GM21381 (cell line): ENCODE measurements around the gene EEPD1.
A peak's percentile ranks its signal among the peaks of the same experiment; 100 is the strongest.

Experiments used
- ATAC-seq: cut with Tn5 transposase; IDR thresholded peaks from one replicate; pipeline ENCODE4 v1.9.1; 2021; ENCODE audit warnings: mild to moderate bottlenecking, moderate library complexity; ENCODE audit not compliant: unreplicated experiment

EEPD1 gene

GRCh38 chr7:36278069-36278619 lies 125.1 kb downstream of the EEPD1 start:
- ATAC-seq, result no peak

DNA sequence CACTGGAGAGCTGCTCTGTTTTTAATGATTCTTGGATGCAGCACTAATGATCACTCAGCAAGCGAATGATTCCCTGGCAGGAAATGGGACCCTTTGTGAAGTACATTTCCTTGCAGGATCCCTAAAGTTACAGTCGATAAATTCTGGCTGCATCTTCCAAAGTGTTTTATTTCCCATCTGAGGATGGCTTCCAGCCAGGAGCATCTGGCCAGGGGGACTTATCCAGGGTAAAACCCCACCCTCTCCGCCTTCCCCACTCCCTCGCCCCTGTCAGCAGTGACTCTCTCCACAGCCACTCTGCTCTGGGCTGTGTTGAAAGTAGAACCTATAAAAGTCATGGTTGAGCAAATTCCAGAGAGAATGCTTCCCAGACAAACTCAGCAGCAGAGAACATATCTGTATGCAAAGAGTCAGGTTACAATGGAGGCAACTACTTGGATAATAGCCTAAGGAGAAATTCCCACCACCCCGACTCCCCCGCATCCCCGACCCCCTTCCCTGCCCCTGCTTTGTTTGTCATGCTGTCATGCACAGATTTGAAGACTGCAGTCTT lies 125.6 kb downstream of the EEPD1 start:
- ATAC-seq, result no peak

GRCh38 chr7:36279200-36279925 lies 126.3 kb downstream of the EEPD1 start:
- peak; percentile 71 for ATAC-seq

GRCh38 chr7:36279926-36280315 lies 126.9 kb downstream of the EEPD1 start:
- no peak for ATAC-seq

- ATAC-seq, result no peak
These were observed 128.1 kb downstream of the EEPD1 start for GRCh38 chr7:36280840-36281812.

GRCh38 chr7:36281945-36282717 lies 129.1 kb downstream of the EEPD1 start:
- no peak for ATAC-seq

GRCh38 chr7:36283181-36283580 lies 130.1 kb downstream of the EEPD1 start:
- ATAC-seq, result no peak

- ATAC-seq, result peak; percentile 50
These were observed 130.7 kb downstream of the EEPD1 start for GRCh38 chr7:36283711-36284130.

DNA sequence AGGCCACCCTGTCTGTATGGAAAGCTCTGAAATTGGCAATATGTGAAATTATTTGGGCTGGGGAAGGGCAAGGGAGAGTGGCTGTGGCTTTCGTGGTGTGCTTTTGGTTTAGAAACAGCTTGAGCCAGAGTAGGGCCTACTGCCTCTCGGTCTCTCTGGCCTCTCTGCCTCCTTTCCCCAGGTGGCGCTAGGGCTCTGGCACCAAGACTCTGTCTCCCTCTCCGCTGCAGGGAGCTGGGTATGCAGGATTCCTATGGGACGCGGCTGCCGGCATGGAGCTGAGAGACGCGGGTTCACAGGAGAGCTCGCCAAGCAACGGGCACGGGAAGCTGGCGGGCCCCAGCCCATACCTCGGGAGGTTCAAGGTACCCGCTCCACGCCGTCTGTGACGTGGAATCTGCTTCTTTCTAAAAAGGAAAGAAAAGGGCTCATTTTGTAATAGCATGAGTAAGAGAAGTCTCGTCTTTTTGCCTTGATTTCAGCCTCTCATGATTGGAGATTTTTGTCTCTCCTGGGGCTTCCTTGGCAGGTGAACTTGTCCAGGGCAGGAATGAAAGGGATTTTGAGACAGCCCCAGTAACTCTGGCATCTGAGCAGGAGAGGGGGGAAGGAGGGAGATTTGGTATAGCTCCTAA lies 131.5 kb downstream of the EEPD1 start:
- ATAC-seq, result no peak

GRCh38 chr7:36285276-36285675 lies 132.2 kb downstream of the EEPD1 start:
- ATAC-seq, result no peak

DNA sequence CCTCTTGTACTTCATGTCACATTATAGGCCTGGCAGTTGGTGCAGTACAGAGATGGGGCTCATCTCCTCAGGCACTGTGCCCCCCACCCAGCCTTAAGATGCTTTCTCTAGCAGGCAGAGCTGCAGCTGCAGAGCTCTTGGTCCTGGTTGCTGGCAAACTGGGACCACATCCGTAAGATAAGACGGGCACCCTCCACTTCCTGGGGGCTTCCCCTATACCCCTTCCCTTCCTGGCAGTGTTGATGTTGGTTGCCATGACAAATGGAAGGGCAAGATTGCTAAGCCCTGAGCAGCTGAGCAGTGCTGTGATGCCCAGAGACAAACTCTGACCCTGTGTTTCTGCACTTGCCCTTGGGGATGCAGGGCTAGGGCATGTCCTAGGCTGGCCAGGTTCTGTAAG lies 133.2 kb downstream of the EEPD1 start:
- no peak for ATAC-seq

- no peak for ATAC-seq
These were observed 133.6 kb downstream of the EEPD1 start for GRCh38 chr7:36286688-36287087.

DNA sequence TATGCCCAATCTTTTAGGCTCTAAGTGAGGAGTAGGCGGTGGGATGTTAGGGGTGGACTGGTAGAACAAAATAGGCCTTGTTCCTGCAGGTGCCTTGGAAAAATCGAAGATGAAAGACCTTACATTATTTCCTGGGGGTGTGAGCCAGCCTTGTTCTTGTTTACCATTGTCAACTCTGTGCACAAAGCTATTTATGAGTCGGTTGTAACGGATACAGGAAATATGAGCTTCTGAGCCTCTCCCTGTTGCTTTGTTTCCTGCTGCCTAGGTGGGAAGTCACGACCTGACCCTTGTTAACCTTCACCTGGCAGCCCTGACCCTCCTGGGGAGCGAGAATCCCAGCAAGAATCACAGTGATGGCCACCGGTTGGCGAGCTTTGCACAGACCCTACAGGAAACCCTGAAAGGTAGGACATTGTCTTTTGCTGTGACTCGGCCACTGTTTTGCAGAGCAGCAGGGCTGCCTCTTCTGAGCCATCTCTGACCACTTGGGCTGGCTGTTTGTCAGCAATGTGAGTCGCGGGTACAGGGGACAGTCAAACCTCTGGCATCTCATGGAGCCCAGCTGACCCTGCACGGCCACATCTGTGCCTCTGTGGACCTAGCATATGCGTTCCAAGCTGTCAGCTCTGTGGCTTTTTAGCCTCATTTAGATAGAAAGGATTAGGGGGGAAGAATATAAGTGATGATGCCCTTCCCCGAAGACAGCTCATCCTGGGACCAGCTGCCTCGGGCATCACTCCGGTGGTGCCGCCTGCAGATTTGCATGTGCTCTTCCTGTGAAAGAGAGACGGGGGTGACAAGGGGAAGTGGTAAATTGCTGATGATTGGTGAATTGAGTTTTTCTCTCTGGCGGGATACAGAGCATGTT lies 134.6 kb downstream of the EEPD1 start:
- no peak for ATAC-seq

DNA sequence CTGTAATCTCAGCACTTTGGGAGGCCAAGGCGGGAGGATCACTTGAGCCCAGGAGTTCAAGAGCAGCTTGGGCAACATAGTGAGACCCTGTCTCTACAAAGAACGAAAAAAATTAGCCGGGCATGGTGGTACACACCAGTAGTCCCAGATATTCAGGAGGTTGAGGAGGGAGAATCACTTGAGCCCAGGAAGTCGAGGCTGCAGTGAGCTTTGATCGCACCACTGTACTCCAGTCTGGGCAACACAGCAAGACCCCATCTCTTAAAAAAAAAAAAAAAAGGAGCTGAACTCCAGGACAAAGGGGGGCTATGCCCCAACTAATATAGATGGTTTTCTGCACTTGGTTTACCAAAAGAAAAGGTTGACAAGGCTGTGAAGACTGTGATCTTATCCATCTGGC lies 135.4 kb downstream of the EEPD1 start:
- ATAC-seq, result no peak

GRCh38 chr7:36289833-36290661 lies 137.0 kb downstream of the EEPD1 start:
- ATAC-seq, result no peak

- ATAC-seq, result peak; percentile 54
These were observed 138.6 kb downstream of the EEPD1 start for GRCh38 chr7:36291387-36292316.

DNA sequence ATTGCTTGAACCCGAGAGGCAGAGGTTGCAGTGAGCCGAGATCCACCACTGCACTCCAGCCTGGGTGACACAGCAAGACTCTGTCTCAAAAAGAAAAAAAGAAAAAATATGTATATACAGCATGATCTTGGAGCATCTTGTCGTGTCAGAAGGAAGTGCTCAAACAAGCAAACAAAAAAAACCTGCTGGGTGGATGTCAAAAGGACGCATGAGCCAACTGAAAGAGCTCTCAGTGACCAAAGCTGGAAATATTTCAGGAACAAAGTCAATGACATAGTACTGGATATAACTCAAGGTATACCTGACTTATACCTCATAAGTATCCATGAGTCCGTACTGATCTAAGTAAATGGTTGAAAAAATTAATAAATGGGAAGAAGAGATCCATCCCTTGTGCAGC lies 142.0 kb downstream of the EEPD1 start:
- no peak for ATAC-seq
